AG10803 (cell line): ENCODE results near the gene LCN10.
"Not testable (repeated sequence)": the region's sequence is repeated elsewhere in the genome, so short reads cannot be mapped to it uniquely, and the experiment has no call there.

ENCODE experiments used
- DNase-seq: peaks from one replicate; pipeline ENCODE4 v3.0.0; 2010; ENCODE audit warnings: low read depth
- H3K4me3 ChIP-seq: 2 replicates; pipeline ENCODE4 v1.5.1; 2011; ENCODE audit warnings: mild to moderate bottlenecking, low read length, control low read depth
- CTCF ChIP-seq: conservative IDR thresholded peaks from 2 replicates; pipeline ENCODE4 v1.5.1; 2011; ENCODE audit warnings: mild to moderate bottlenecking, low read length, control low read depth, inconsistent platforms

LCN10 gene

GRCh38 chr9:136757328-136757727 is 14.6 kb upstream of the LCN10 start:
- no peak for TF ChIP-seq CTCF
- no peak overlapping the region for H3K4me3 ChIP-seq
- no peak for DNase-seq

GRCh38 chr9:136756836-136757235 is 14.1 kb upstream of the LCN10 start:
- no peak for TF ChIP-seq CTCF
- no peak for DNase-seq
- no peak overlapping the region for H3K4me3 ChIP-seq

- no peak for TF ChIP-seq CTCF
- no peak overlapping the region for H3K4me3 ChIP-seq
- no peak for DNase-seq
Measured at GRCh38 chr9:136756134-136756438, 13.3 kb upstream of the LCN10 start.

GRCh38 chr9:136755302-136756133 is 12.8 kb upstream of the LCN10 start:
- not testable (repeated sequence) for H3K4me3 ChIP-seq, DNase-seq

GRCh38 chr9:136754626-136755301 is 12.0 kb upstream of the LCN10 start:
- DNase-seq = no peak
- H3K4me3 ChIP-seq = no peak overlapping the region
- TF ChIP-seq CTCF = no peak

- H3K4me3 ChIP-seq = no peak overlapping the region
- DNase-seq = no peak
- TF ChIP-seq CTCF = no peak
Measured at GRCh38 chr9:136754059-136754572, 11.4 kb upstream of the LCN10 start.

GRCh38 chr9:136753371-136754058 is 10.8 kb upstream of the LCN10 start:
- no peak overlapping the region for H3K4me3 ChIP-seq
- TF ChIP-seq CTCF = no peak
- DNase-seq = no peak
